Midbrain (tissue), 1 donor: ENCODE results near the gene RPL36AL.
"Not testable (repeated sequence)": the region's sequence is repeated elsewhere in the genome, so short reads cannot be mapped to it uniquely, and the experiment has no call there.

Source experiments
- DNase-seq: peaks from one replicate; lab custom pipeline; 2025; lab: John Stamatoyannopoulos, UW

Gene RPL36AL

GRCh38 chr14:49620182-49621113 lies at the start of gene RPL36AL, which contains the start of gene MGAT2:
Gene RPL36AL (minus strand): TSS chr14:49620626. CDS start chr14:49619104, 1,522 bp downstream.
Gene MGAT2 (plus strand): TSS chr14:49620799. CDS start chr14:49621269, 470 bp downstream.
- DNase-seq: peak; percentile 99

GRCh38 chr14:49659526-49660455 lies 39.4 kb upstream of the RPL36AL start:
- no peak for DNase-seq

GRCh38 chr14:49657500-49657899 lies 37.1 kb upstream of the RPL36AL start:
- not testable (repeated sequence) for DNase-seq

- DNase-seq: no peak
Observed at GRCh38 chr14:49654511-49654910, 34.1 kb upstream of the RPL36AL start.

- no peak for DNase-seq
Observed at GRCh38 chr14:49653508-49653907, 33.1 kb upstream of the RPL36AL start.

- no peak for DNase-seq
Observed at GRCh38 chr14:49642163-49642562, 21.7 kb upstream of the RPL36AL start.

- no peak for DNase-seq
Observed at GRCh38 chr14:49641697-49642129, 21.3 kb upstream of the RPL36AL start.

- DNase-seq: no peak
Observed at GRCh38 chr14:49640540-49641417, 20.4 kb upstream of the RPL36AL start.

- no peak for DNase-seq
Observed at GRCh38 chr14:49637534-49638078, 17.2 kb upstream of the RPL36AL start.

GRCh38 chr14:49636866-49637265 lies 16.4 kb upstream of the RPL36AL start:
- no peak for DNase-seq

- peak; percentile 67 for DNase-seq
Observed at GRCh38 chr14:49634547-49635334, 14.3 kb upstream of the RPL36AL start, which contains the start of gene DNAAF2. Gene DNAAF2 (minus strand): TSS chr14:49635244. CDS start chr14:49635149, 95 bp downstream.

GRCh38 chr14:49633640-49634546 lies 13.5 kb upstream of the RPL36AL start:
- peak; percentile 94 for DNase-seq

- DNase-seq: no peak
Observed at GRCh38 chr14:49623941-49624839, 3.8 kb upstream of the RPL36AL start.

GRCh38 chr14:49623387-49623786 lies 3.0 kb upstream of the RPL36AL start:
- DNase-seq: no peak

- DNase-seq: no peak
Observed at GRCh38 chr14:49622022-49622607, 1.7 kb upstream of the RPL36AL start.

- peak; percentile 57 for DNase-seq
Observed at GRCh38 chr14:49621114-49621881, 872 bp upstream of the RPL36AL start.

- no peak for DNase-seq
Observed at GRCh38 chr14:49619730-49620129, 696 bp downstream of the RPL36AL start.
